Fibroblast of lung (primary cell): ENCODE results near the gene PARP9.

Source experiments
- EZH2 ChIP-seq: IDR thresholded peaks from 2 replicates; pipeline ENCODE4 v1.5.1; 2012; ENCODE audit warnings: low read length, control low read depth, mild to moderate bottlenecking; ENCODE audit errors: missing control alignments
- TF ChIP-seq, protein P1 (sequence below), 2 donors: IDR thresholded peaks in 1 of 2; conservative IDR thresholded peaks in 1 of 2; 1 replicate in 1 of 2; 2 replicates in 1 of 2; pipeline ENCODE4 v1.5.1; 2011 to 2012; ENCODE audit warnings: low read length in 2 of 2, control low read depth in 1 of 2, inconsistent platforms in 1 of 2, low read depth in 1 of 2, mild to moderate bottlenecking in 1 of 2

DNA sequence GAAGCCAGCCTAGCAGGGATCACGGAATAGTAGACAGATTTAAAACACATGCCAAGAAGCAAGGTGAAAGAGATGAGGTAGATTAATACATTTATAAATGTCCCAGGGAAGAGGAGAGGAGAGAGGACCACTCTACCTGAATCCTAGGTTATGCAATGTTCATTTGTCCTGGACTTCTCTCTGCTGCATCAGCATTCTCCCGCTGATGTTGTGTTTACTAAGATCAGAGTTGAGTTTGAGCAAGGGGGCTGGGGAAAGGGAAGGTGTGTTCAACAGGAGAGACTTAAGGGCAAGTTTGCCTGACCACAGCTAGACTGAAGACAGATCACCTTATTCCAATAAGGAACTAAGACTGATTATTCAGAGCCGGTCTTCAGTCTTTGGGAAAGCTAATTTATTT is 48.2 kb downstream of the PARP9 start:
- TF ChIP-seq EZH2 = no peak
- TF ChIP-seq, protein P1, sequence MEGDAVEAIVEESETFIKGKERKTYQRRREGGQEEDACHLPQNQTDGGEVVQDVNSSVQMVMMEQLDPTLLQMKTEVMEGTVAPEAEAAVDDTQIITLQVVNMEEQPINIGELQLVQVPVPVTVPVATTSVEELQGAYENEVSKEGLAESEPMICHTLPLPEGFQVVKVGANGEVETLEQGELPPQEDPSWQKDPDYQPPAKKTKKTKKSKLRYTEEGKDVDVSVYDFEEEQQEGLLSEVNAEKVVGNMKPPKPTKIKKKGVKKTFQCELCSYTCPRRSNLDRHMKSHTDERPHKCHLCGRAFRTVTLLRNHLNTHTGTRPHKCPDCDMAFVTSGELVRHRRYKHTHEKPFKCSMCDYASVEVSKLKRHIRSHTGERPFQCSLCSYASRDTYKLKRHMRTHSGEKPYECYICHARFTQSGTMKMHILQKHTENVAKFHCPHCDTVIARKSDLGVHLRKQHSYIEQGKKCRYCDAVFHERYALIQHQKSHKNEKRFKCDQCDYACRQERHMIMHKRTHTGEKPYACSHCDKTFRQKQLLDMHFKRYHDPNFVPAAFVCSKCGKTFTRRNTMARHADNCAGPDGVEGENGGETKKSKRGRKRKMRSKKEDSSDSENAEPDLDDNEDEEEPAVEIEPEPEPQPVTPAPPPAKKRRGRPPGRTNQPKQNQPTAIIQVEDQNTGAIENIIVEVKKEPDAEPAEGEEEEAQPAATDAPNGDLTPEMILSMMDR (conservative IDR thresholded peaks at IDR 0.05 in 1 of 2, IDR thresholded peaks at IDR 0.05 in 1 of 2; ENCODE audit: low read depth in 1 of 2, low read length in 2 of 2) = no peak
